EL (cell line): ENCODE results near the gene ADGRL3.
"Not testable (repeated sequence)": the region's sequence is repeated elsewhere in the genome, so short reads cannot be mapped to it uniquely, and the experiment has no call there.

Experiments used
- DNase-seq: peaks from one replicate; pipeline ENCODE4 v3.0.0-alpha.2; 2016

Gene ADGRL3

DNA sequence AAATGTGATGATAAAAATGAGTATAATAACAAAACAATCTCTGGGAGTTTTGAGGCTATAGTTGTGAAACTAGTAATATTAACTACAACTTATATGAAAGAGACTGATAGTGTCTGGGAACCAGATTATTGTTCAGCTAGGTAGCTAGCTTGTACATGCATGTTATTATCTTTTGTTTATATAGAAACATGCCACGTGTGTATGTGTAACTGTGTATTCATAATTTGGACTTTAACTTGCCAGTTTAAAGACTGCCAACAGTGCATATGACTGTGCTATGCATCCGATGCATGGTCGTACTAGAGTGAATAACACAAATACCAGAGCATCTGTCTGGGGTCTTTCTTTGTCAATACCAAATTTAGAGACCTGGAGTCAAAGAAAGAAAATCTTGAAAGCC lies 92.2 kb downstream of the ADGRL3 start:
- no peak for DNase-seq

DNA sequence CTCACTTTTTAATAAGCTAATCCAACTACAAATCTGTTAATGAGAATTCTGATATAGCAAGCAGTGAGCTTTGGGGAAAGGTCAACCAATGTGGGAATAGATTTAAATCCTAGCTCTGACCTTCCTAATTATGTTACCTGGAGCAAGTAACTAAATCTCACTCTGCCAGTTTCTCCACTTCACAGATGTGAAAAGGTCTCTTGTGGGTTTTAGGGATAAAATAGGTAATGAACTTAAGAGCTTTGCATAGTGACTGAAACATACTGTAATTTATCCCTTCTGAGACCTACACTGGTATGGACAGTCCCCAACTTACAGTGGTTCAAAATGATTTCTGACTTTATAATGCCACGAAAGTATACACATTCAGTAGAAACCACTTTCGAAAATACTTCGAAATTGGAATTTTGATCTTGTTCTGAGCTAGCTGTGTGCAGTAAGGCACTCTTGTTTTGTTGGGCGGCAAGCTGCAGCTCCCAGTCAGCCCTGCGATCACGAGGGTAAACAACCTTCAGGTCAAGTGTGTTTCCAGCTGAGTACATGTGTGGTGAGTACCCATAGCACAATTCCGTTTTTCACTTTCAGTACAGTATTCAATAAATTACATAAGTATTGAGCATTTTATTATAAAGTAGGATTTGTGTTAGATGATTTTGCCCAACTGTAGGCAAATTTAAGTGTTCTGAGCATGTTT lies 93.7 kb downstream of the ADGRL3 start:
- DNase-seq, result no peak

DNA sequence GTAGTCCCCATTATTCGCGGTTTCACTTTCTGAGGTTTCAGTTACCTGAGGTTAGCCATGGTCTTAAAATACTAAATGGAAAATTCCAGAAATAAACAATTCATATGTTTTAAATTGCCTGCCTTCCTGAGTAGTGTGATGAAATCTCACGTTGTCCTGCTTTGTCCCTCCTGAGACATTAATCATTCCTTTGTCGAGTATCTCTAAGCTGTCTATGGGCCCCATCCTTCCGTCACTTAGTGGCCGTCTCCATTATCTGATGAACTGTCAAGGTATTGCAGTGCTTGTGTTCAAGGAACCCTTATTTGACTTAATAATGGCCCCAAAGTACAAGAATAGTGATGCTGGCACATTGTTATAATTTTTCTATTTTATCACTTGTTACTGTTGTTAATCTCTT lies 94.8 kb downstream of the ADGRL3 start:
- no peak for DNase-seq

DNA sequence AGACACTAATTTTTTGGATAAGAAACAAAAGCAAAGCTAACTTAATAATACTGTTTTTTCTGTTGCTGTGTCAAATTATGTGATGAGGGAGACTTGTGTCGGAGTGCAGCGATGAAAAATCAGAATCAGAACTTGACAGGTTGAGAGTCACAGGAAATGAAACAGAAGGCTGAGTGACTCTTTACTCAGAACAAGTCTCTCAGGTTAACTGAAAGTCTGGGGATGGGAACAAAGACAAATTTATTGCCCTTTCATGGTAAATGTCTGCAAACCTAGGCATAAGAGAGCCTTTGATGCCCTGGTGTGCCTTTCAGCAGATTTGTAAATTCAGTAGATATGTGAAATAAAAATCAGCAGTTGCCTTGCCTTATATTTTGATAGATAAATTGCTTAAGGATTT lies 96.0 kb downstream of the ADGRL3 start:
- DNase-seq, result no peak

DNA sequence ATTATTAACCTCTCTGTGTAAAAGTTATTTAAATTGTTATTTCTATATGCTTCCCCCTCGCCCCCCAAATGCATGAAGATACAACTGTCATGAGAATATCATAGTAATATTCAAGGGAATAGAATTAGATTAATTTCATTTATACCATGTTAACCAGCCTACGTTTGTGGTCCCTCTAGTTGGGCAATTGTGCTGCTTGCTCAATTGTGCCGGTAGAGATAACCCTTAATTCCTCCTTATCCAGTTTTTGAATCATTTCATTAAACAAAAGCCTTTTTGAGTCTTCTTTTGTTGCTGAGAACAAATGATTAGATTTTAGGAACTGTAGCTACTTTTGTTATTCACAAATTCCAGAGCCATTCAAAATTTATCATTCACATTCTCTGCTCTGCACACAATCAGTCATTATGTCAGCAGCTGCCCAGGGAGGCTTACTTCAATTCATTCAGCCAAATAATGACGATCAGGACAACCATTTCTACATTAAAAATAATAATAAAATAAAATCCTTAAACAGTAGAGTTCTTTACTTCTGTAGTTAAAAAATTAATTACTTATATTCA lies 98.1 kb downstream of the ADGRL3 start:
- DNase-seq, result no peak

GRCh38 chr4:61299316-61299715 lies 99.2 kb downstream of the ADGRL3 start:
- no peak for DNase-seq

GRCh38 chr4:61300266-61300844 lies 100.2 kb downstream of the ADGRL3 start:
- no peak for DNase-seq

DNA sequence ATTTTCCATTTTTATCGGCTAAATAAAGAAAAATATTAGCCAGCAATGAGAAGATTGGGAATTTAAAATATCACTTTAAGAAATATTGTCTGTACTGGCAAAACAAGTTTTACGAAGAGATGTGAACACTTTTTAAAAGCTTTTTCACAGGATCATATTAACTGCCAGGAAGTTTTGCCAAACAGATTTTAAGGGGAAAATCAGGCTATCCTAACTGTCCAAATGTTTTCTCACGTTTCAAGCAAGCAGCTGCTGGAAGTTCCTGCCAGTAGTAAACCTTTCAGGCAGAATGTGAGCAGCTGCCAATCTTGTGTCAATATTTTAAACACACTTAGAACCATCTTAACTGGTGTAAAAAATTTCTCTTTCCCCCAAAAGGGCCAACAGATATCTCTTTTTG lies 101.1 kb downstream of the ADGRL3 start:
- no peak for DNase-seq

DNA sequence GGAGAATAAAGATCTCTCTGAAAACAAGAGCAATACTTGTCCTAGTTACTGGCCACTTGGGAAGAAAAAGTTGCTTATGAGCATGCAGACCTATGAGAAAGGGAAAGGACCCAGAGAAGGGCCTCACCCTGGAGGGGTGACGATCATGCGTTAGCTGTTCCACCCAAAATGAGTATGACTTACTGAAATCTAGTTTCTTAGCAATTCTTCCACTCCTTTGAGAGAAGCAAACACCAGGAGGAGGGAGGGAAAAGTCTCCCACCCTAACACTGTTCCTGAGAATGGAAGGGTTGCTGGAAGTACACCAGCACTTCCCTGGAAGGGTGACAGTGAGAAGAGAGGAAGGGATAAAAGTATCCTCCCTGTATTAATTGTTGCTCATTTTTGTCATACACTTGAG lies 107.9 kb downstream of the ADGRL3 start:
- no peak for DNase-seq

- no peak for DNase-seq
Measured at GRCh38 chr4:61309616-61310015, 109.5 kb downstream of the ADGRL3 start.

DNA sequence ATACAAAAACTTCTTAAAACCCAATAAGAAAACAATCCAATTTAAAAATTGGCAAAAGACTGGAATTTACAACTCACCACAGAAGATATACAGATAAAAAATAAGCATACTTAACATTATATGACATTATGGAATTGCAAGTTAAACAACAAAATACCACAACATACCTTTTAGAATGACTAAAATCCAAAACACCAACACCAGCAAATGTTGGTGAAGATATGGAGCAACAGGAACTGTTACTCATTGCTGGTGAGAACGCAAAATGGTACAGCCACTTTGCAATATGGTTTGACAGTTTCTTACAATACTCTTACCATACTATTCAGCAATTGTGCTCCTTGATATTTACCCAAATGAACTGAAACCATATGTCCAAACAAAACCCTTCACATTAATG lies 112.4 kb downstream of the ADGRL3 start:
- DNase-seq, result no peak

GRCh38 chr4:61318431-61318830 lies 118.3 kb downstream of the ADGRL3 start:
- DNase-seq, result no peak

DNA sequence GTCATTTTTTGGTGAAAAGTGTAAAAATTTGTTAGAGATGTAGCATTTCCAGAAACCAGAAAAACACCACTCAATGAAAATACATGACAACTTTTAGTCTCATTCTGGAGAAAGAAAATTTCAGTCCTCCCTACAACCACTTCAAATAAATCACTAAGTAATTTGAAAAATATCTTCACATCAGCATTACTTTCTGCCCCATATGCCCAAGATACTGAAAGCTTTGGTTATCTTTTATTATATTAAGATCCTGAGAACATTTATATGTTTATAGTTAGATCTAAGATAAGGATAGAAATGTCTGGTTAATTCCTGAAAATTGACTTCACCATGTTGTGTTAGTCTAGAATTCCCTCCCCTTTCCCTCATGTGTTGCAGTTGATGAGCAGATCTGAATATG lies 119.0 kb downstream of the ADGRL3 start:
- DNase-seq, result no peak

GRCh38 chr4:61320154-61320553 lies 120.0 kb downstream of the ADGRL3 start:
- DNase-seq, result no peak

- DNase-seq, result no peak
Measured at GRCh38 chr4:61320631-61321030, 120.5 kb downstream of the ADGRL3 start.

DNA sequence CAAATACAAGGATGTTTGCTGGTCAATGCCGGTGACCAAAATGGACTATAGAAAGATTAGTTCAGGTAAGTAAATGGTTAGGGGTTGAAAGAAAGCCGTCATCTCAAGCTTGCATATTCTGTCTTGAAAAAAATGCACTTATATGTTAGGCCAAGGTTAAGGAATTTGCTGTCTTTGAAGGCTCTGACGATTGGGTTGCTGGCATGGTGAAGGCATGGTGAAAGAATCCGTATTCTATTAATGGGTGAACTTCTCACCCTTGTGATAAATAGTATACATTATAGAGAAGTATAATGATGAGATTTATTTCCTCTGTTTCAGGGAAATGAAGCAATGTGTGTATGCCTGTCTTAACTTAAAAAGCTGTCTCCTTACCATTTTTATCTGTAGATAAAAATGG lies 132.6 kb downstream of the ADGRL3 start:
- no peak for DNase-seq

DNA sequence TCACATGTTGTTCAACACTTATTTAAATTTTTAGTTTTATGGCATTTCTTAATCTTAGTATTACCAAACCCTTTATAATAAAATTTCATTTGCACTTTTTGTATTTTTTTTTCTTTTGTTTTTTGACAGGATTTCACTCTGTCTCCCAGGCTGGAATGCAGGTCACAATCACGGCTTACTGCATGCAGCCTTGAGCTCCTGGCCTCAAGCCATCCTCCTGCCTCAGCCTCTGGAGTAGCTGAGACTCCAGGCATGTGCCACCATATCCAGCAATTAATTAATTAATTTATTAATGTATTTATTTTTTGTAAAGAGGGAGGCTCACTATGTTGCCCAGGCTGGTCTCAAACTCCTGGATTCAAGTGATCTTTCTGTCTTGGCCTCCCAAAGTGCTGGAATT lies 133.4 kb downstream of the ADGRL3 start:
- DNase-seq, result no peak

DNA sequence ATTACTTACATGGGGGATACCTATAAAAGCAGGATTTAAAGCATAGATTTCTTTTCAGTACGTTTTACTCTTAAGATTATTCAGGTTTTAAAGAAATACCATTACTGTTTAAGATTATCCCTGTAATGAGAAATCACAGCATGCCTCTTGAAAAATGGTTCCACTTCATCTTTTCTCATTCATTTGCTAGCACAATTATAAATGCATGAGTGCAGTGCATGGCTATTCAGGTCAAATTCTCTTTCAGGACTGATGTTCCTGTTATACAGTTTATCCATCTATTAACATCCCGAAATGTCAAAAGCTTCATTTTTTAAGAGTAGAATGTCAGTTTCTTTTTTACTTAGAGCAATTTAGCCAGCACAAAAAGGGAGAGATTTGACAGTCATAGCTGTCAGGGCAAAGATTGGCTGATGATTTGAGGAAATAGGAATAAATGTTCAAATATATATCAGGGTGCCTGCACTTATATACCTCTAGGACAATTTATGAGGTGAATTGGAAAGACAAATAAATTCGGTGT lies 135.2 kb downstream of the ADGRL3 start:
- no peak for DNase-seq

DNA sequence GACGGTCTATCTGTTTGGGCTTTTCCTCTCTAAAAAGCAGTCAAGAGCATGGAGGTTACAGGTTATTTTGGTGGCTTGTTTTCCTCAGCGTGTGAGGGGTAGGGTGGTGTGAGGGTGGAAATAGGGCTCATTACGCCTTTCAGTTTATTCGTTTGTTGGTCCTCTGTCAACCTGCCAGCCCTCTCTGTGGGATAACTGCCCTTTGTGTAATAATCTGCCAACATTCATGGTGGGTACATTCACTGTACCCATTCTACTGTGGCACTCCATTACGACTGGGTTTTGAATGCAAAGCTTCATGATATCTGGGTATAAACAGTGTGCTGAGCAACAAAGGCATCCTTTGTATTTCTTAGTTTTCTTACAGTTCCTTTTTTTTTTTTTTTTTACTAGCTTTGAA lies 136.4 kb downstream of the ADGRL3 start:
- DNase-seq, result no peak

- DNase-seq, result no peak
Measured at GRCh38 chr4:61336916-61337315, 136.8 kb downstream of the ADGRL3 start.

DNA sequence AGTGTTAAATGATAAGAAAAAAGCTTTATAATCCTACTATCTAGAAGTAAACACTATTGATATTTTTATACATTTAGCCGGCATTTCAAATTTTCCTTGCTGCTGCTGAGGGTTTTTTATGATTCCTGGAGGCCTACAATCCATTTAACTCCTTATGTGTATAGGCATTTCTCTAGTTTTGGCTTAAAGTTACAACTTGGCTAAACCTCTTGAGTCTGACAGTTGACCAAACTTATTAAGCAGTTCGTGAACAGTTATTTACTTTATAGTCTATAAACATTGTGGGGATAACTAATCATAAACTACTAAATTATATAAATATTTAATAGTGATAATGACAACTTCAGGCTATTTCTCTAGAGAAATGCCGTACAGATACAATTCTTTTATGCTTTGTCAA lies 141.9 kb downstream of the ADGRL3 start:
- no peak for DNase-seq

GRCh38 chr4:61350932-61351331 lies 150.8 kb downstream of the ADGRL3 start:
- DNase-seq, result no peak

GRCh38 chr4:61356696-61357095 lies 156.6 kb downstream of the ADGRL3 start:
- no peak for DNase-seq

GRCh38 chr4:61359301-61359700 lies 159.2 kb downstream of the ADGRL3 start:
- no peak for DNase-seq

DNA sequence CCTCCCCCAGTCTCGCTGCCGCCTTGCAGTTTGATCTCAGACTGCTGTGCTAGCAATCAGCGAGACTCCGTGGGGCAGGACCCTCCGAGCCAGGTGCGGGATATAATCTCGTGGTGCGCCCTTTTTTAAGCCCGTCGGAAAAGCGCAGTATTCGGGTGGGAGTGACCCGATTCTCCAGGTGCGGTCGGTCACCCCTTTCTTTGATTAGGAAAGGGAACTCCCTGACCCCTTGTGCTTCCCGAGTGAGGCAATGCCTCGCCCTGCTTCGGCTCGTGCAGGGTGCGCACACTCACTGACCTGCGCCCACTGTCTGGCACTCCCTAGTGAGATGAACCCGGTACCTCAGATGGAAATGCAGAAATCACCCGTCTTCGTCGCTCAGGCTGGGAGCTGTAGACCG lies 172.7 kb downstream of the ADGRL3 start:
- DNase-seq, result not testable (repeated sequence)
